ENCODE measurements around the gene FARSB. TPM values are rescaled to one million over a fixed set of nuclear protein-coding genes. Genes with fewer than 3 reads are reported as not detected.
A peak's percentile ranks its signal among the peaks of the same experiment; 100 is the strongest.

The FARSB gene
- total RNA-seq, 2 donors from 2014 or later = 7.6 to 11.4 TPM

- no peak for DNase-seq
- 55 to 63% methylated on average over 7 of the region's 7 CpGs for WGBS, 2 donors
- TF ChIP-seq, protein P1, sequence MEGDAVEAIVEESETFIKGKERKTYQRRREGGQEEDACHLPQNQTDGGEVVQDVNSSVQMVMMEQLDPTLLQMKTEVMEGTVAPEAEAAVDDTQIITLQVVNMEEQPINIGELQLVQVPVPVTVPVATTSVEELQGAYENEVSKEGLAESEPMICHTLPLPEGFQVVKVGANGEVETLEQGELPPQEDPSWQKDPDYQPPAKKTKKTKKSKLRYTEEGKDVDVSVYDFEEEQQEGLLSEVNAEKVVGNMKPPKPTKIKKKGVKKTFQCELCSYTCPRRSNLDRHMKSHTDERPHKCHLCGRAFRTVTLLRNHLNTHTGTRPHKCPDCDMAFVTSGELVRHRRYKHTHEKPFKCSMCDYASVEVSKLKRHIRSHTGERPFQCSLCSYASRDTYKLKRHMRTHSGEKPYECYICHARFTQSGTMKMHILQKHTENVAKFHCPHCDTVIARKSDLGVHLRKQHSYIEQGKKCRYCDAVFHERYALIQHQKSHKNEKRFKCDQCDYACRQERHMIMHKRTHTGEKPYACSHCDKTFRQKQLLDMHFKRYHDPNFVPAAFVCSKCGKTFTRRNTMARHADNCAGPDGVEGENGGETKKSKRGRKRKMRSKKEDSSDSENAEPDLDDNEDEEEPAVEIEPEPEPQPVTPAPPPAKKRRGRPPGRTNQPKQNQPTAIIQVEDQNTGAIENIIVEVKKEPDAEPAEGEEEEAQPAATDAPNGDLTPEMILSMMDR (IDR thresholded peaks at IDR 0.05) = no peak
- TF ChIP-seq POLR2A (IDR thresholded peaks at IDR 0.05) = no peak
- Histone ChIP-seq H3K9me3 (no peaks in the 10 kb centered on the region), H3K36me3 (replicated peaks in 1 of 2; ENCODE audit: insufficient read depth in 1 of 2, low read depth in 2 of 2) (no peaks in the 10 kb centered on the region), H3K4me1 (peaks cover 19% of the 10 kb centered on the region), H3K4me3 (no peak overlapping the region), H3K27me3 (no peaks in the 10 kb centered on the region), H3K27ac (no peak overlapping the region)
- no peak for ATAC-seq
- intact Hi-C loops (cut with DNase I) = no loop called here
These were observed 17.4 kb upstream of the FARSB start for GRCh38 chr2:222673273-222673672.

GRCh38 chr2:222672068-222672401, 16.1 kb upstream of the FARSB start:
- Histone ChIP-seq H3K27me3 (no peaks in the 10 kb centered on the region), H3K27ac (no peak overlapping the region), H3K9me3 (no peaks in the 10 kb centered on the region), H3K4me1 (peaks cover 19% of the 10 kb centered on the region), H3K36me3 (replicated peaks in 1 of 2; ENCODE audit: insufficient read depth in 1 of 2, low read depth in 2 of 2) (no peaks in the 10 kb centered on the region), H3K4me3 (no peak overlapping the region)
- TF ChIP-seq, protein P1 (IDR thresholded peaks at IDR 0.05) = no peak
- TF ChIP-seq POLR2A (IDR thresholded peaks at IDR 0.05) = no peak
- no peak for DNase-seq
- intact Hi-C loops (cut with DNase I) = no loop called here
- WGBS, 2 donors = 3 to 5% methylated on average over 10 of the region's 10 CpGs
- ATAC-seq = no peak

GRCh38 chr2:222671259-222672067, 15.6 kb upstream of the FARSB start, which contains the start of gene MOGAT1:
TSS of gene MOGAT1 (plus strand) at chr2:222671658. CDS start at chr2:222671786, 128 bp downstream.
- WGBS, 2 donors = 3 to 8% methylated on average over 14 to 66 of the region's 66 CpGs
- ATAC-seq = peak; percentile 85
- intact Hi-C loops (cut with DNase I) = no loop called here
- H3K4me1 ChIP-seq = peaks cover 19% of the 10 kb centered on the region
- peak within 1 kb of the TSS in 2 of 4 donors; percentile 34 for H3K27ac ChIP-seq
- peak within 1 kb of the TSS; percentile 19 to 23 for H3K4me3 ChIP-seq
- H3K27me3 ChIP-seq = no peaks in the 10 kb centered on the region
- peak; percentile 48 to 66 (median 57) for DNase-seq
- H3K9me3 ChIP-seq = no peaks in the 10 kb centered on the region
- H3K36me3 ChIP-seq (replicated peaks in 1 of 2; ENCODE audit: insufficient read depth in 1 of 2, low read depth in 2 of 2) = no peaks in the 10 kb centered on the region
- TF ChIP-seq, protein P1 (IDR thresholded peaks at IDR 0.05) = peak in 5 of 7 experiments; percentile 13 to 38 (median 18)
- peak; percentile 41 to 46 (median 44) for TF ChIP-seq POLR2A (IDR thresholded peaks at IDR 0.05)

DNA sequence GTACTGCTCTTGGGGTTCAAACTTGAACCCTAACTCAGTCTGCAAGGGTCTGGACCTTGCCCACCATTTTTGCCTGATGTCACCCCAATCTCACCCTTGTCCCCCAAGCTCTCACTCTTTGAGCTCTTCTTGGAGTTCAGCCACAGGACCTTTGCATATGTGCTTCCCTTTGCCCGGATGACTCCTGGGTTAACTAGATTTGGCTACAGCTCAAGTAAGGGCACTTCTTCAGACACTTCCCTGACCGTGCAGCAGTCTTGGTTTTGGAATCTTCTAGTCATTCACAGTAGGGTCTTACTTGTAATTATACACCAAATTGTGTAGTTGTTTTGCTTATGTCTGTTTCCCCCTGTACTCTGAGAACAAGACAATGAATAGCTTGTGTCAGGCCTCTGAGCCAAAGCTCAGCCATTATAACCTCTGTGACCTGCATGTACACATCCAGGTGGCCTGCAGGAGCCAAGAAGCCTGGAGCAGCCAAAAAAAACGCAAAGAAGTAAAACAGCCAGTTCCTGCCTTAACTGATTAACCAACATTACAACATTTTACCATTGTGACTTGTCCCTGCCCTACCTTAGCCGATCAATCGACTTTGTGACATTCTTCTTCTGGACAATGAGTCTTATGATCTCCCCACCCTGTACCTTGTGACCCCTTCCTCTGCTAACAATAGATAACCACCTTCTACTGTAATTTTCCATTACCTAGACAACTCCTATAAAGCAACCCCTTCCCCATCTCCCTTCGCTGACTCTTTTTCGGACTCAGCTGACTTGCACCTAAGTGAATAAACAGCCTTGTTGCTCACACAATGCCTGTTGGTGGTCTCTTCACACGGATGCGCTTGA, 14.5 kb upstream of the FARSB start:
- Histone ChIP-seq H3K9me3 (no peaks in the 10 kb centered on the region), H3K4me3 (no peak overlapping the region), H3K36me3 (replicated peaks in 1 of 2; ENCODE audit: insufficient read depth in 1 of 2, low read depth in 2 of 2) (no peaks in the 10 kb centered on the region), H3K27ac (peak overlapping the region in 1 of 4 donors; percentile 34), H3K27me3 (no peaks in the 10 kb centered on the region), H3K4me1 (peaks cover 19% of the 10 kb centered on the region)
- TF ChIP-seq, protein P1 (IDR thresholded peaks at IDR 0.05) = no peak
- TF ChIP-seq POLR2A (IDR thresholded peaks at IDR 0.05) = no peak
- intact Hi-C loops (cut with DNase I) = no loop called here
- ATAC-seq (no peak), DNase-seq (peak in 3 of 4 donors; percentile 10 to 20 (median 20))
- 67 to 71% methylated on average over 9 of the region's 9 CpGs for WGBS, 2 donors

Measured in body of pancreas (tissue), 4 donors.